Ectodermal cell (in vitro differentiated cells): ENCODE results near the gene BCL10.

Experiments used
- H3K27ac ChIP-seq: 2 replicates; pipeline ENCODE4 v1.7.0; 2013; ENCODE audit warnings: mild to moderate bottlenecking, low read depth, low read length; ENCODE audit not compliant: insufficient read depth, poor library complexity, severe bottlenecking
- H3K27me3 ChIP-seq: 2 replicates; pipeline ENCODE4 v1.7.0; 2013; ENCODE audit warnings: mild to moderate bottlenecking, low read length; ENCODE audit not compliant: insufficient read depth, control insufficient read depth, poor library complexity, severe bottlenecking
- H3K36me3 ChIP-seq: one replicate; pipeline ENCODE4 v1.7.0; 2013; ENCODE audit warnings: low read length; ENCODE audit not compliant: control insufficient read depth, insufficient read depth
- H3K4me1 ChIP-seq: one replicate; pipeline ENCODE4 v1.7.0; 2013; ENCODE audit warnings: low read length; ENCODE audit not compliant: control insufficient read depth, insufficient read depth
- H3K4me3 ChIP-seq: 2 replicates; pipeline ENCODE4 v1.7.0; 2013; ENCODE audit warnings: low read depth, low read length, control low read depth; ENCODE audit not compliant: insufficient read depth
- H3K9me3 ChIP-seq: 2 replicates; pipeline ENCODE4 v1.7.0; 2013; ENCODE audit warnings: mild to moderate bottlenecking, low read length, moderate library complexity; ENCODE audit not compliant: control insufficient read depth
- WGBS, 2 experiments: methylation state at CpG; one replicate each; pipeline ENCODE4 v1.1.7; 2013; ENCODE audit warnings: missing lambda C conversion rate in 2 of 2; 5-methylcytosine and 5-hydroxymethylcytosine counted together

BCL10 gene

GRCh38 chr1:85223334-85223733 lies 53.1 kb downstream of the BCL10 start:
- Histone ChIP-seq H3K27ac (no peak overlapping the region), H3K4me1 (peaks cover 24% of the 10 kb centered on the region), H3K27me3 (no peaks in the 10 kb centered on the region), H3K36me3 (no peaks in the 10 kb centered on the region), H3K4me3 (no peak overlapping the region), H3K9me3 (no peaks in the 10 kb centered on the region)
- 83 to 88% methylated on average over 5 of the region's 5 CpGs for WGBS, 2 experiments

GRCh38 chr1:85220756-85221201 lies 55.7 kb downstream of the BCL10 start:
- Histone ChIP-seq H3K27me3 (no peaks in the 10 kb centered on the region), H3K4me3 (no peak overlapping the region), H3K36me3 (no peaks in the 10 kb centered on the region), H3K9me3 (no peaks in the 10 kb centered on the region), H3K4me1 (peaks cover 19% of the 10 kb centered on the region), H3K27ac (no peak overlapping the region)
- WGBS, 2 experiments = 60 to 69% methylated on average over 7 of the region's 7 CpGs

DNA sequence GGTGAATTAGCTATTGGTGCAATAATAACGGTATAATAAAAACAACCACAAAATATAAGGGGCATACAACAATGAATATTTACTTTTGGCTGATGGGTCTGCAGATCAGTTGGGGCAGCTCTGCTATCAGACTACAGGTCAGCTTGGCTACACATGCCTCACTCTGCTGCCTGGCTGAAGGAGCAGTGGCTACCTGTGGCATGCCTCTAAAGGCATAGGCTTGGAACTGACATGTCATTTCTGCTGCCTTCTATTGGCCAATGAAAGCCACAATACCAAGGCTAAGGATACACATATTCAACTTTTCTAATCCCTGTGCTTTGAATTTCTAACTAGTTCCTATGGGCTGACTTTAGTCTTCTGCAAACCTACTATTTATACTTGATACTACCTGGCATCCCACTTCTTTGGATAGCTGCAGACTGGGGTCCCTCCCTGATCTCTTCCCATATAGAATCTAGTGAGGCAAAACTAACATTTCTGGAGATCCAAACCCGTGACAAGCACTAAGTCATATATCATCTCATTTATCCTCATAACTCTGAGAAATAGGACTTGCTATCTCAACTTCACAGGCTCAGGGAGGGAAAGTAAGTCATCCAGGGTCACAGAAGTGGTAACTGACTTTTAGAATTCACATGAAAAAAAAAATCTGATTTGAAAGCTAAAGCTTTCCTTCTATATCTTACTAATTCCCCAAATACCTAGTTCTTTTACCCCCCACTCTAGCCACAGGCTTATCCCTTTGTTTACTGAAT lies 56.4 kb downstream of the BCL10 start:
- Histone ChIP-seq H3K36me3 (no peaks in the 10 kb centered on the region), H3K27ac (no peak overlapping the region), H3K9me3 (no peaks in the 10 kb centered on the region), H3K4me1 (peaks cover 12% of the 10 kb centered on the region), H3K27me3 (no peaks in the 10 kb centered on the region), H3K4me3 (no peak overlapping the region)
- 90 to 95% methylated on average over 2 of the region's 2 CpGs for WGBS, 2 experiments

GRCh38 chr1:85216697-85217096 lies 59.7 kb downstream of the BCL10 start:
- Histone ChIP-seq H3K27me3 (no peaks in the 10 kb centered on the region), H3K4me3 (no peak overlapping the region), H3K9me3 (no peaks in the 10 kb centered on the region), H3K36me3 (no peaks in the 10 kb centered on the region), H3K27ac (no peak overlapping the region), H3K4me1 (peaks cover 7% of the 10 kb centered on the region)
